H1 (cell line): ENCODE data around the gene PXDN. TPM values are rescaled to one million over a fixed set of nuclear protein-coding genes. Genes with fewer than 3 reads are reported as not detected.

Experiments
- CTCF ChIA-PET: fragments of 300-600 bp; sonication (Branson Sonifier 250); formaldehyde crosslinking; loops from one replicate; lab custom pipeline; 2021; ENCODE audit not compliant: partially characterized antibody; lab: Charles Lee
- POLR2A ChIA-PET: fragments of 300-600 bp; sonication (Branson Sonifier 250); formaldehyde crosslinking; loops from one replicate; lab custom pipeline; 2021; ENCODE audit warnings: inconsistent platforms; ENCODE audit not compliant: partially characterized antibody; lab: Charles Lee
- DNase-seq, 2 experiments: peaks; one replicate each; pipeline versions ENCODE4 v3.0.0 to v3.0.0-alpha.2; 2010 to 2022; ENCODE audit warnings: low spot score in 2 of 2, low read depth in 1 of 2, mixed read lengths in 1 of 2
- FAIRE-seq: peaks from 2 replicates; lab custom pipeline; 2011; peaks lifted over from hg19 to GRCh38; lab: Jason Lieb, UNC
- H2AFZ ChIP-seq: 2 replicates; pipeline ENCODE4 v1.8.1; 2012; ENCODE audit warnings: low read length, inconsistent platforms
- H2AK5ac ChIP-seq: 2 replicates; pipeline ENCODE4 v1.6.1; 2013; ENCODE audit warnings: low read depth, low read length
- H2BK120ac ChIP-seq: replicated peaks from 2 replicates; pipeline ENCODE3; 2013; ENCODE audit warnings: low read depth, low read length, inconsistent platforms
- H2BK12ac ChIP-seq: 2 replicates; pipeline ENCODE4 v1.6.1; 2013; ENCODE audit warnings: low read depth, low read length
- H2BK15ac ChIP-seq: 2 replicates; pipeline ENCODE4 v1.6.1; 2013; ENCODE audit warnings: low read length
- H2BK20ac ChIP-seq: 2 replicates; pipeline ENCODE4 v1.6.1; 2013; ENCODE audit warnings: low read length
- H2BK5ac ChIP-seq: 2 replicates; pipeline ENCODE4 v1.6.1; 2013; ENCODE audit warnings: low read depth, low read length
- H3K14ac ChIP-seq: 2 replicates; pipeline ENCODE4 v1.6.1; 2013; ENCODE audit warnings: inconsistent platforms; ENCODE audit not compliant: insufficient read length
- H3K18ac ChIP-seq: 2 replicates; pipeline ENCODE4 v1.6.1; 2013; ENCODE audit warnings: low read length; ENCODE audit errors: extremely low read depth
- H3K23ac ChIP-seq: 2 replicates; pipeline ENCODE4 v1.6.1; 2013; ENCODE audit warnings: inconsistent platforms; ENCODE audit not compliant: insufficient read length
- H3K23me2 ChIP-seq: 2 replicates; pipeline ENCODE4 v1.6.1; 2013; ENCODE audit warnings: low read depth, low read length
- H3K27ac ChIP-seq: 2 replicates; pipeline ENCODE4 v1.6.1; 2011; ENCODE audit warnings: low read depth, low read length, inconsistent platforms
- H3K27me3 ChIP-seq, 4 experiments: replicated peaks in 1 of 4; 1 replicate in 1 of 4; 2 replicates in 3 of 4; pipeline versions ENCODE4 v1.6.1 to v1.8.1; 2011 to 2013; ENCODE audit warnings: low read length in 3 of 4, mild to moderate bottlenecking in 3 of 4, inconsistent platforms in 2 of 4, mixed read lengths in 2 of 4, moderate library complexity in 1 of 4; ENCODE audit not compliant: control insufficient read depth in 3 of 4, insufficient read depth in 3 of 4; ENCODE audit errors: extremely low read depth in 1 of 4
- H3K36me3 ChIP-seq, 4 experiments: 2 replicates each; pipeline versions ENCODE4 v1.6.1 to v1.8.1; 2011 to 2013; ENCODE audit warnings: mild to moderate bottlenecking in 4 of 4, low read length in 3 of 4, moderate library complexity in 2 of 4, control low read depth in 1 of 4, inconsistent platforms in 1 of 4; ENCODE audit not compliant: insufficient read depth in 4 of 4, control insufficient read depth in 2 of 4
- H3K4ac ChIP-seq: replicated peaks from 2 replicates; pipeline ENCODE3; 2013; ENCODE audit warnings: low read length, low read depth, mixed read lengths, inconsistent platforms; ENCODE audit not compliant: insufficient read length
- H3K4me1 ChIP-seq, 4 experiments: replicated peaks in 1 of 4; 1 replicate in 1 of 4; 2 replicates in 3 of 4; pipeline versions ENCODE4 v1.6.1 to v1.8.1; 2011 to 2013; ENCODE audit warnings: low read length in 3 of 4, inconsistent platforms in 2 of 4, mixed read lengths in 1 of 4; ENCODE audit not compliant: insufficient read depth in 4 of 4, control insufficient read depth in 3 of 4
- H3K4me2 ChIP-seq, 2 experiments: 2 replicates each; pipeline versions ENCODE4 v1.6.1 to v1.8.1; 2011 to 2013; ENCODE audit warnings: low read depth in 2 of 2, low read length in 2 of 2, control low read depth in 1 of 2, inconsistent platforms in 1 of 2, mild to moderate bottlenecking in 1 of 2; ENCODE audit not compliant: insufficient read depth in 1 of 2
- H3K4me3 ChIP-seq, 4 experiments: fragments of 200-600, 300-600 bp in 1 of 4; sonication (generic), shearing (Covaris generic), sonication (Bioruptor Twin) in 1 of 4; 2 replicates each; pipeline versions ENCODE4 v1.5.1 to v1.8.1; 2011 to 2016; ENCODE audit warnings: low read length in 4 of 4, low read depth in 3 of 4, control low read depth in 2 of 4, inconsistent platforms in 2 of 4, mild to moderate bottlenecking in 2 of 4, mixed read lengths in 1 of 4, moderate library complexity in 1 of 4; ENCODE audit not compliant: insufficient read depth in 2 of 4; ENCODE audit errors: extremely low read depth in 1 of 4
- H3K56ac ChIP-seq: replicated peaks from 2 replicates; pipeline ENCODE3; 2013; ENCODE audit warnings: low read depth, mild to moderate bottlenecking, mixed read lengths, low read length, inconsistent platforms; ENCODE audit not compliant: insufficient read length
- H3K79me1 ChIP-seq: 2 replicates; pipeline ENCODE4 v1.6.1; 2013; ENCODE audit warnings: low read depth, low read length, control low read depth
- H3K79me2 ChIP-seq, 2 experiments: 2 replicates each; pipeline versions ENCODE4 v1.6.1 to v1.8.1; 2012 to 2013; ENCODE audit warnings: low read length in 2 of 2, mild to moderate bottlenecking in 2 of 2, inconsistent platforms in 1 of 2; ENCODE audit not compliant: insufficient read depth in 2 of 2, control insufficient read depth in 1 of 2
- H3K9ac ChIP-seq, 4 experiments: replicated peaks in 1 of 4; 1 replicate in 1 of 4; 2 replicates in 3 of 4; pipeline versions ENCODE4 v1.6.1 to v1.8.1; 2011 to 2013; ENCODE audit warnings: low read depth in 3 of 4, low read length in 3 of 4, control low read depth in 2 of 4, mild to moderate bottlenecking in 2 of 4, moderate library complexity in 2 of 4, inconsistent platforms in 1 of 4; ENCODE audit errors: extremely low read depth in 1 of 4
- H3K9me3 ChIP-seq, 2 experiments: 2 replicates each; pipeline versions ENCODE4 v1.6.1 to v1.8.1; 2012 to 2013; ENCODE audit warnings: mild to moderate bottlenecking in 2 of 2, moderate library complexity in 2 of 2, control low read depth in 1 of 2, inconsistent platforms in 1 of 2, low read depth in 1 of 2, low read length in 1 of 2, mixed read lengths in 1 of 2; ENCODE audit not compliant: insufficient read depth in 2 of 2
- H4K20me1 ChIP-seq, 2 experiments: replicated peaks in 1 of 2; 2 replicates each; pipeline versions ENCODE3 to v1.8.1; 2011 to 2013; ENCODE audit warnings: inconsistent platforms in 2 of 2, low read length in 2 of 2, mild to moderate bottlenecking in 1 of 2; ENCODE audit not compliant: insufficient read depth in 2 of 2, control insufficient read depth in 1 of 2
- H4K5ac ChIP-seq: 2 replicates; pipeline ENCODE4 v1.6.1; 2013; ENCODE audit warnings: low read length, low read depth, mixed read lengths, inconsistent platforms; ENCODE audit not compliant: insufficient read length
- H4K8ac ChIP-seq: 2 replicates; pipeline ENCODE4 v1.8.0; 2013; ENCODE audit warnings: mild to moderate bottlenecking, moderate library complexity, low read length, inconsistent platforms; ENCODE audit not compliant: insufficient read depth; ENCODE audit errors: extremely low read depth
- H4K91ac ChIP-seq: replicated peaks from 2 replicates; pipeline ENCODE3; 2013; ENCODE audit warnings: low read length, mixed read lengths, inconsistent platforms; ENCODE audit not compliant: insufficient read length
- BACH1 ChIP-seq: IDR thresholded peaks from 2 replicates; pipeline ENCODE4 v1.6.1; 2012; ENCODE audit warnings: low read length, improper control_type of control experiment
- BCL11A ChIP-seq, 2 experiments: IDR thresholded peaks; one replicate each; pipeline ENCODE4 v1.6.1; 2011; ENCODE audit warnings: low read depth in 2 of 2, low read length in 2 of 2, mild to moderate bottlenecking in 2 of 2
- BRCA1 ChIP-seq: IDR thresholded peaks from 2 replicates; pipeline ENCODE4 v1.6.1; 2012; ENCODE audit warnings: low read depth, low read length, improper control_type of control experiment
- EP300 ChIP-seq, 2 experiments: IDR thresholded peaks; 1 replicate in 1 of 2; 2 replicates in 1 of 2; pipeline ENCODE4 v1.6.1; 2011 to 2012; ENCODE audit warnings: low read depth in 2 of 2, low read length in 2 of 2, mild to moderate bottlenecking in 2 of 2, borderline replicate concordance in 1 of 2, inconsistent platforms in 1 of 2, moderate library complexity in 1 of 2
- GABPA ChIP-seq: IDR thresholded peaks from 2 replicates; pipeline ENCODE4 v1.6.1; 2011; ENCODE audit warnings: mild to moderate bottlenecking, low read length, moderate library complexity, borderline replicate concordance; ENCODE audit not compliant: insufficient read depth
- KDM1A ChIP-seq: fragments of 200-600, 300-600 bp; sonication (generic); IDR thresholded peaks from 2 replicates; pipeline ENCODE4 v1.7.1; 2016; ENCODE audit warnings: mild to moderate bottlenecking, low read length, borderline replicate concordance
- PHF8 ChIP-seq: fragments of 200-600 bp; sonication (generic); conservative IDR thresholded peaks from 2 replicates; pipeline ENCODE4 v1.7.1; 2012; ENCODE audit warnings: low read depth, mild to moderate bottlenecking, inconsistent platforms, low read length, moderate library complexity
- POLR2A ChIP-seq, 2 experiments: IDR thresholded peaks; 1 replicate in 1 of 2; 2 replicates in 1 of 2; pipeline ENCODE4 v1.6.1; 2011; ENCODE audit warnings: low read depth in 2 of 2, low read length in 2 of 2, mild to moderate bottlenecking in 2 of 2; ENCODE audit errors: control extremely low read depth in 1 of 2
- RFX5 ChIP-seq: IDR thresholded peaks from 2 replicates; pipeline ENCODE4 v1.6.1; 2011; ENCODE audit warnings: low read depth, low read length, improper control_type of control experiment, borderline replicate concordance
- SAP30 ChIP-seq: fragments of 300-600 bp; sonication (generic); IDR thresholded peaks from 2 replicates; pipeline ENCODE4 v1.7.1; 2012; ENCODE audit warnings: low read length, moderate library complexity, mild to moderate bottlenecking, inconsistent platforms; ENCODE audit not compliant: insufficient read depth, insufficient replicate concordance
- SIX5 ChIP-seq: IDR thresholded peaks from 2 replicates; pipeline ENCODE4 v1.6.1; 2011; ENCODE audit warnings: mild to moderate bottlenecking, low read depth, low read length
- TBP ChIP-seq: IDR thresholded peaks from 2 replicates; pipeline ENCODE4 v1.6.1; 2011; ENCODE audit warnings: low read depth, low read length, improper control_type of control experiment
- WGBS, 2 experiments: shearing (Covaris generic) in 1 of 2; methylation state at CpG; one replicate each; pipeline versions ENCODE4 v1.1.6 to v1.1.7; 2013 to 2015; ENCODE audit warnings: low lambda C conversion rate in 2 of 2, mixed read lengths in 2 of 2, inconsistent platforms in 1 of 2, low coverage in 1 of 2, missing lambda C conversion rate in 1 of 2; ENCODE audit not compliant: insufficient replicate concordance in 2 of 2, insufficient coverage in 1 of 2, insufficient read length in 1 of 2; ENCODE audit errors: extremely low coverage in 1 of 2, missing lambda C conversion rate in 1 of 2; 5-methylcytosine and 5-hydroxymethylcytosine counted together
- polyA plus RNA-seq, 7 experiments: library from polyadenylated mRNA; depleted of rRNA in 3 of 7; stranded (reverse) in 5 of 7; unstranded in 2 of 7; fragments of >200 nt in 5 of 7; fragments of 200-250 nt in 2 of 7; gene quantifications; 1 replicate in 5 of 7; 2 replicates in 1 of 7; 4 replicates in 1 of 7; pipeline versions ENCODE4 v1.2.1 to v1.2.3, GENCODE V29; 2011 to 2013; ENCODE audit warnings: missing spikeins in 2 of 7, mixed read lengths in 2 of 7
- total RNA-seq: library from RNA; stranded (reverse); fragmentation: NEBNext Ultra II Directional; extraction: Animal tissue kit (Norgen Biotek cat#: 25700); gene quantifications from 2 replicates; pipeline ENCODE4 v1.2.1, GENCODE V29; 2021

Gene PXDN
- total and polyA plus RNA-seq, 2 of the 8 experiments (the other 6 are each of a cell fraction or from before 2014, with no cell fraction given), result 104 to 141 TPM

DNA sequence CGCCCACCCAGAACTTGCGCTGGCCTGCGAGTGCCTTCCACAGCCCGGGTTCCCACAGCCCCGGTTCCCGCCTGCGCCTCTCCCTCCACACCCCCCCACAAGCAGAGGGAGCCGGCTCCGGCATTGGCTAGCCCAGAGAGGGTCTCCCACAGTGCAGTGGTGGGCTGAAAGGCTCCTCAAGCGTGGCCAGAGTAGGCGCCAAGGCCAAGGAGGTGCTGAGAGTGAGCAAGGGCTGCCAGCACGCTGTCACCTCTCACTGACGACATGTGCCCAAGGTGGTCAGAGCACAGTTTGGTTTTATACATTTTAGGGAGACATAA, 15.3 kb upstream of the PXDN start:
- no peak overlapping the region for H2BK15ac ChIP-seq
- no peaks in the 10 kb centered on the region for H3K36me3 ChIP-seq
- H3K18ac ChIP-seq, result no peak overlapping the region
- H3K56ac ChIP-seq, result no peak overlapping the region
- H2BK12ac ChIP-seq, result no peak overlapping the region
- no peaks in the 10 kb centered on the region for H3K79me1 ChIP-seq
- H2AK5ac ChIP-seq, result no peak overlapping the region
- H3K27ac ChIP-seq, result no peak overlapping the region
- no peak overlapping the region for H2BK5ac ChIP-seq
- ChIA-PET POLR2A (no interaction called here), CTCF (interaction anchor here (11.6 kb wide), 1 partner anchor 10 kb away, joined by 133 read pairs; no protein-coding TSS in a partner anchor)
- H3K4me1 ChIP-seq, result no peaks in the 10 kb centered on the region
- 0 out of 2 replicates have a peak, but pooled peaks cover 1% of the 10 kb centered on the region for H3K23me2 ChIP-seq
- H3K9me3 ChIP-seq, result peaks cover 13 to 27% of the 10 kb centered on the region in 2 experiments; a peak in 3 of 4 replicates
- H4K8ac ChIP-seq, result no peak overlapping the region
- H3K4ac ChIP-seq, result no peak overlapping the region
- H4K5ac ChIP-seq, result no peak overlapping the region
- H3K79me2 ChIP-seq, result no peaks in the 10 kb centered on the region
- no peaks in the 10 kb centered on the region for H3K27me3 ChIP-seq
- no peak overlapping the region for H3K14ac ChIP-seq
- FAIRE-seq (no peak), DNase-seq (no peak)
- no peak overlapping the region for H3K4me3 ChIP-seq
- H2BK20ac ChIP-seq, result no peak overlapping the region
- no peak overlapping the region for H3K9ac ChIP-seq
- no peak overlapping the region for H2AFZ ChIP-seq
- H4K91ac ChIP-seq, result no peak overlapping the region
- WGBS, 2 experiments, result 94% methylated on average over 6 of the region's 13 CpGs; no CpG with 5 or more reads in 1 of the 2 experiments
- H3K23ac ChIP-seq, result no peak overlapping the region
- no peak overlapping the region for H3K4me2 ChIP-seq
- no peak overlapping the region for H2BK120ac ChIP-seq
- H4K20me1 ChIP-seq, result no peaks in the 10 kb centered on the region
- TF ChIP-seq TBP, result no peak
- no peak for TF ChIP-seq BCL11A (IDR thresholded peaks at IDR 0.05; ENCODE audit: low read depth in 2 of 2, low read length in 2 of 2)
- TF ChIP-seq BRCA1, result no peak
- no peak for TF ChIP-seq EP300 (IDR thresholded peaks at IDR 0.05; ENCODE audit: borderline replicate concordance in 1 of 2, low read depth in 2 of 2, low read length in 2 of 2)
- no peak for TF ChIP-seq BACH1
- no peak for TF ChIP-seq SIX5
- no peak for TF ChIP-seq GABPA
- TF ChIP-seq PHF8, result no peak
- no peak for TF ChIP-seq RFX5
- TF ChIP-seq KDM1A, result no peak
- no peak for TF ChIP-seq SAP30
- no peak for TF ChIP-seq POLR2A (IDR thresholded peaks at IDR 0.05; ENCODE audit: control extremely low read depth in 1 of 2, low read depth in 2 of 2, low read length in 2 of 2)
